ENCODE measurements around the gene KPNA3.

DNA sequence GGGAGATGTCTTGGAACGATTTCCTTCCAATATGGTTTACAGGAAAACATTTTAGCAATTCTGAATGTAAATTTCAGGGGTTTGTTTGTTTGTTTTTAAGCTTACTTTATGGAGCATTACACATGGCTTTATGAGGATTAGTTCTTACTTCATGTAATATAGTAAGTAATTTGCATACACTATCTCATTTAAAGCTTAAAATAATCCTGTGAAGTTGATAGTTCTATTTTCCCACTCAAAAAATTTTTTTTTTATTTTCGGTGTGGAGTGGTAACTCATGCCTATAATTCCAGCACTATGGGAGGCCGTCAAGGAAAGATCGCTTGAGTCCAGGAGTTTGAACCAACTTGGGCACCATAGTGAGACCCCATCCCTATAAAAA is 19.0 kb upstream of the KPNA3 start:
- TF ChIP-seq, protein P1, sequence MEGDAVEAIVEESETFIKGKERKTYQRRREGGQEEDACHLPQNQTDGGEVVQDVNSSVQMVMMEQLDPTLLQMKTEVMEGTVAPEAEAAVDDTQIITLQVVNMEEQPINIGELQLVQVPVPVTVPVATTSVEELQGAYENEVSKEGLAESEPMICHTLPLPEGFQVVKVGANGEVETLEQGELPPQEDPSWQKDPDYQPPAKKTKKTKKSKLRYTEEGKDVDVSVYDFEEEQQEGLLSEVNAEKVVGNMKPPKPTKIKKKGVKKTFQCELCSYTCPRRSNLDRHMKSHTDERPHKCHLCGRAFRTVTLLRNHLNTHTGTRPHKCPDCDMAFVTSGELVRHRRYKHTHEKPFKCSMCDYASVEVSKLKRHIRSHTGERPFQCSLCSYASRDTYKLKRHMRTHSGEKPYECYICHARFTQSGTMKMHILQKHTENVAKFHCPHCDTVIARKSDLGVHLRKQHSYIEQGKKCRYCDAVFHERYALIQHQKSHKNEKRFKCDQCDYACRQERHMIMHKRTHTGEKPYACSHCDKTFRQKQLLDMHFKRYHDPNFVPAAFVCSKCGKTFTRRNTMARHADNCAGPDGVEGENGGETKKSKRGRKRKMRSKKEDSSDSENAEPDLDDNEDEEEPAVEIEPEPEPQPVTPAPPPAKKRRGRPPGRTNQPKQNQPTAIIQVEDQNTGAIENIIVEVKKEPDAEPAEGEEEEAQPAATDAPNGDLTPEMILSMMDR (IDR thresholded peaks at IDR 0.05; ENCODE audit: extremely low read depth in 1 of 2, insufficient read depth in 1 of 2, low read depth in 1 of 2, low read length in 2 of 2), result no peak
- TF ChIP-seq EZH2 (IDR thresholded peaks at IDR 0.05; ENCODE audit: borderline replicate concordance, low read depth, low read length, severe bottlenecking), result no peak
- no peak for TF ChIP-seq POLR2A (IDR thresholded peaks at IDR 0.05; ENCODE audit: low read depth, low read length)
- TF ChIP-seq, protein P2, sequence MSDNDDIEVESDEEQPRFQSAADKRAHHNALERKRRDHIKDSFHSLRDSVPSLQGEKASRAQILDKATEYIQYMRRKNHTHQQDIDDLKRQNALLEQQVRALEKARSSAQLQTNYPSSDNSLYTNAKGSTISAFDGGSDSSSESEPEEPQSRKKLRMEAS (IDR thresholded peaks at IDR 0.05; ENCODE audit: insufficient read depth, insufficient read length), result no peak
- TF ChIP-seq POLR2AphosphoS5 (IDR thresholded peaks at IDR 0.05; ENCODE audit: insufficient read depth, low read depth, low read length), result no peak
